HepG2 (cell line): Measurements from ENCODE around the gene ABHD6. TPM values are rescaled to one million over a fixed set of nuclear protein-coding genes. Genes with fewer than 3 reads are reported as not detected.

Experiments
- ARHGAP35 ChIP-seq: sonication (generic); formaldehyde crosslinking; IDR thresholded peaks from 2 replicates; pipeline ENCODE4 v1.9.0; 2022; ENCODE audit warnings: mild to moderate bottlenecking, inconsistent platforms, moderate library complexity, missing genetic modification reagents, borderline replicate concordance
- BRCA1 ChIP-seq: sonication (generic); formaldehyde crosslinking; IDR thresholded peaks from 2 replicates; pipeline ENCODE4 v1.4.0; 2020; ENCODE audit warnings: missing genetic modification reagents
- ERF ChIP-seq: IDR thresholded peaks from 2 replicates; pipeline ENCODE4 v1.6.1; 2018; ENCODE audit warnings: missing biosample characterization, missing genetic modification reagents
- FOXJ3 ChIP-seq: sonication (generic); formaldehyde crosslinking; IDR thresholded peaks from 2 replicates; pipeline ENCODE4 v1.4.0; 2020; ENCODE audit warnings: missing genetic modification reagents, mild to moderate bottlenecking, borderline replicate concordance
- MATR3 ChIP-seq: sonication (generic); formaldehyde crosslinking; IDR thresholded peaks from 2 replicates; pipeline ENCODE4 v1.4.0; 2020; ENCODE audit warnings: missing genetic modification reagents
- NCOA1 ChIP-seq: sonication (generic); formaldehyde crosslinking; IDR thresholded peaks from 2 replicates; pipeline ENCODE4 v1.9.0; 2021; ENCODE audit warnings: missing genetic modification reagents
- NFIC ChIP-seq: IDR thresholded peaks from 2 replicates; pipeline ENCODE4 v1.6.1; 2012; ENCODE audit warnings: mild to moderate bottlenecking, low read length, inconsistent platforms
- NR2C2 ChIP-seq: sonication (generic); formaldehyde crosslinking; IDR thresholded peaks from 2 replicates; pipeline ENCODE4 v1.4.0; 2020; ENCODE audit warnings: missing genetic modification reagents, mild to moderate bottlenecking, moderate library complexity, borderline replicate concordance
- NR2F2 ChIP-seq: IDR thresholded peaks from 2 replicates; pipeline ENCODE4 v1.6.1; 2012; ENCODE audit warnings: low read depth, inconsistent platforms, borderline replicate concordance
- SATB2 ChIP-seq: sonication (generic); formaldehyde crosslinking; IDR thresholded peaks from 2 replicates; pipeline ENCODE4 v1.5.0; 2020; ENCODE audit warnings: missing genetic modification reagents
- SIX4 ChIP-seq: sonication (generic); formaldehyde crosslinking; IDR thresholded peaks from 2 replicates; pipeline ENCODE4 v1.4.0; 2020; ENCODE audit warnings: missing genetic modification reagents
- SSRP1 ChIP-seq: IDR thresholded peaks from 2 replicates; pipeline ENCODE4 v1.6.1; 2016; ENCODE audit warnings: control low read depth
- TBX3 ChIP-seq: fragments of 450-650 bp; IDR thresholded peaks from 2 replicates; pipeline ENCODE4 v1.6.1; 2017; ENCODE audit warnings: antibody characterized with exemption, mild to moderate bottlenecking, inconsistent platforms, borderline replicate concordance
- TOPORS ChIP-seq: sonication (generic); formaldehyde crosslinking; IDR thresholded peaks from 2 replicates; pipeline ENCODE4 v1.8.0; 2023; ENCODE audit warnings: mild to moderate bottlenecking, missing genetic modification reagents
- ZBTB20 ChIP-seq: sonication (generic); formaldehyde crosslinking; IDR thresholded peaks from 2 replicates; pipeline ENCODE4 v1.8.1; 2023; ENCODE audit warnings: missing genetic modification reagents, low read depth, mild to moderate bottlenecking, borderline replicate concordance
- ZNF431 ChIP-seq: sonication (generic); formaldehyde crosslinking; IDR thresholded peaks from 2 replicates; pipeline ENCODE4 v1.9.0; 2022; ENCODE audit warnings: missing genetic modification reagents, low read depth, mild to moderate bottlenecking, borderline replicate concordance
- ZNF546 ChIP-seq: sonication (generic); formaldehyde crosslinking; conservative IDR thresholded peaks from 2 replicates; pipeline ENCODE4 v1.8.1; 2023; ENCODE audit warnings: mild to moderate bottlenecking, missing genetic modification reagents
- ZNF563 ChIP-seq: sonication (generic); formaldehyde crosslinking; IDR thresholded peaks from 2 replicates; pipeline ENCODE4 v1.8.0; 2022; ENCODE audit warnings: mild to moderate bottlenecking, moderate library complexity, missing genetic modification reagents
- ZNF652 ChIP-seq: IDR thresholded peaks from 2 replicates; pipeline ENCODE4 v1.6.1; 2016; ENCODE audit warnings: low read depth, borderline replicate concordance
- ZNF670 ChIP-seq: sonication (generic); formaldehyde crosslinking; IDR thresholded peaks from 2 replicates; pipeline ENCODE4 v1.8.0; 2022; ENCODE audit warnings: mild to moderate bottlenecking, missing genetic modification reagents, borderline replicate concordance
- ZNF761 ChIP-seq: sonication (generic); formaldehyde crosslinking; conservative IDR thresholded peaks from 2 replicates; pipeline ENCODE4 v1.4.0; 2020; ENCODE audit warnings: mild to moderate bottlenecking, missing genetic modification reagents
- polyA plus RNA-seq, 8 experiments: library from polyadenylated mRNA; depleted of rRNA in 3 of 8; stranded (reverse) in 7 of 8; unstranded in 1 of 8; fragments of >200 nt; fragmentation: Illumina TruSeq in 4 of 8; extraction: Trizol in 4 of 8; gene quantifications; 2 replicates each; pipeline versions ENCODE4 v1.2.1 to v1.2.3, GENCODE V29; 2011 to 2016; ENCODE audit warnings: low read depth in 4 of 8, missing spikeins in 1 of 8, mixed read lengths in 1 of 8; ENCODE audit not compliant: insufficient read depth in 1 of 8
- total RNA-seq, 5 experiments: library from RNA; depleted of rRNA; stranded (reverse); fragments of >200 nt; fragmentation: Illumina TruSeq; extraction: Trizol; gene quantifications; 2 replicates each; pipeline ENCODE4 v1.2.3, GENCODE V29; 2016; ENCODE audit warnings: low read depth in 1 of 5
- TF ChIP-seq, protein P1 (sequence below): fragments of 450-650 bp; IDR thresholded peaks from 2 replicates; pipeline ENCODE4 v1.6.1; 2017
- TF ChIP-seq, protein P2 (sequence below): sonication (generic); formaldehyde crosslinking; IDR thresholded peaks from 2 replicates; pipeline ENCODE4 v1.4.0; 2020; ENCODE audit warnings: missing genetic modification reagents, borderline replicate concordance

ABHD6 gene
- total and polyA plus RNA-seq, 2 of the 13 experiments (the other 11 are each of a cell fraction or from before 2014, with no cell fraction given), result 9.0 to 17.2 TPM

DNA sequence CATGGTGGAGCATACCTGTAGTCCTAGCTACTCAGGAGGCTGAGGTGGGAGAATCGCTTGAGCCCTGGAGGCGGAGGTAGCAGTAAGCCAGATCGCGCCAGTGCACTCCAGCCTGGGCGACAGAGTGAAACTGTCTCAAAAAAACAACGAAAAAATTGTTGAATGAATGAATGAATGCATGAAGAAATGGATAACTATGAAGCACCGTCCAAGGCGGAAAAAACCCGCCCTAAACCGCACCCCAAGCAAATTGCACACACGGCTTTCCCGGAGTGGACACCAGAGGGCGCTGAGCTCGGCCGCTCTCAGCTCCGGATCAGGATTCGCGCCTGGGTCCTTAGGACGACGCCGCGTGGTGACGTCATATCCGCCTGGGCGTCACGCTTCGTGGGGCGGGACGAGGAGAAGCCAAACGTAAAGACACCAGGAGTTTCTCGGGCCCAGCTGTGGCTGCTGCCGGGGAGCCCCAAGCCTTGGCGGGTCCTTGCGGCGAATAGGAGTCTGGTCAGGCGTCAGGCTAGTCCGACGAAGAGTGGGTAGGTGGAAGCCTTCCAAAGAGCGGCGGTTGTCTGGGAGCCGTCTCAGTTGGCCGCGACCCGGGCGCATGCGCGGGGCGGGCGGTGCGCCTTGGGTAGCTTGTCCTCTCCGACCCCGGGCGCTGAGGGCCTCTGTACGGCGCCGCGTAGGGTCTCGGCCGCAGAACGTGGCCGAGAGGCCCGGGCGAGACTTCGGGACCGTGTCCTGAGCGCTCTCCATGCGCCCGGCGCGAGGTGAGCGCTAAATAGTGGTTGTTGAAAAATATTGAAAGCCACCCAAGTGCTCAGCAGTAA lies 68.5 kb downstream of the ABHD6 start, which contains the start of the genes HTD2 and RPP14 (continued):
- TF ChIP-seq ZNF563, result peak; percentile 66
- peak; percentile 19; the same call in 1 of the 2 replicates for TF ChIP-seq NR2F2
- TF ChIP-seq TBX3, result no peak
- peak; percentile 44; the same call in 1 of the 2 replicates for TF ChIP-seq TOPORS (CRISPR knock-in tag)
- TF ChIP-seq SATB2 (CRISPR knock-in tag), result no peak
- peak; percentile 95 for TF ChIP-seq ZBTB20
- TF ChIP-seq, protein P1, sequence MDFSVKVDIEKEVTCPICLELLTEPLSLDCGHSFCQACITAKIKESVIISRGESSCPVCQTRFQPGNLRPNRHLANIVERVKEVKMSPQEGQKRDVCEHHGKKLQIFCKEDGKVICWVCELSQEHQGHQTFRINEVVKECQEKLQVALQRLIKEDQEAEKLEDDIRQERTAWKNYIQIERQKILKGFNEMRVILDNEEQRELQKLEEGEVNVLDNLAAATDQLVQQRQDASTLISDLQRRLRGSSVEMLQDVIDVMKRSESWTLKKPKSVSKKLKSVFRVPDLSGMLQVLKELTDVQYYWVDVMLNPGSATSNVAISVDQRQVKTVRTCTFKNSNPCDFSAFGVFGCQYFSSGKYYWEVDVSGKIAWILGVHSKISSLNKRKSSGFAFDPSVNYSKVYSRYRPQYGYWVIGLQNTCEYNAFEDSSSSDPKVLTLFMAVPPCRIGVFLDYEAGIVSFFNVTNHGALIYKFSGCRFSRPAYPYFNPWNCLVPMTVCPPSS, result no peak
- TF ChIP-seq, protein P2, sequence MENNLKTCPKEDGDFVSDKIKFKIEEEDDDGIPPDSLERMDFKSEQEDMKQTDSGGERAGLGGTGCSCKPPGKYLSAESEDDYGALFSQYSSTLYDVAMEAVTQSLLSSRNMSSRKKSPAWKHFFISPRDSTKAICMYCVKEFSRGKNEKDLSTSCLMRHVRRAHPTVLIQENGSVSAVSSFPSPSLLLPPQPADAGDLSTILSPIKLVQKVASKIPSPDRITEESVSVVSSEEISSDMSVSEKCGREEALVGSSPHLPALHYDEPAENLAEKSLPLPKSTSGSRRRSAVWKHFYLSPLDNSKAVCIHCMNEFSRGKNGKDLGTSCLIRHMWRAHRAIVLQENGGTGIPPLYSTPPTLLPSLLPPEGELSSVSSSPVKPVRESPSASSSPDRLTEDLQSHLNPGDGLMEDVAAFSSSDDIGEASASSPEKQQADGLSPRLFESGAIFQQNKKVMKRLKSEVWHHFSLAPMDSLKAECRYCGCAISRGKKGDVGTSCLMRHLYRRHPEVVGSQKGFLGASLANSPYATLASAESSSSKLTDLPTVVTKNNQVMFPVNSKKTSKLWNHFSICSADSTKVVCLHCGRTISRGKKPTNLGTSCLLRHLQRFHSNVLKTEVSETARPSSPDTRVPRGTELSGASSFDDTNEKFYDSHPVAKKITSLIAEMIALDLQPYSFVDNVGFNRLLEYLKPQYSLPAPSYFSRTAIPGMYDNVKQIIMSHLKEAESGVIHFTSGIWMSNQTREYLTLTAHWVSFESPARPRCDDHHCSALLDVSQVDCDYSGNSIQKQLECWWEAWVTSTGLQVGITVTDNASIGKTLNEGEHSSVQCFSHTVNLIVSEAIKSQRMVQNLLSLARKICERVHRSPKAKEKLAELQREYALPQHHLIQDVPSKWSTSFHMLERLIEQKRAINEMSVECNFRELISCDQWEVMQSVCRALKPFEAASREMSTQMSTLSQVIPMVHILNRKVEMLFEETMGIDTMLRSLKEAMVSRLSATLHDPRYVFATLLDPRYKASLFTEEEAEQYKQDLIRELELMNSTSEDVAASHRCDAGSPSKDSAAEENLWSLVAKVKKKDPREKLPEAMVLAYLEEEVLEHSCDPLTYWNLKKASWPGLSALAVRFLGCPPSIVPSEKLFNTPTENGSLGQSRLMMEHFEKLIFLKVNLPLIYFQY (CRISPR knock-in tag), result peak; percentile 44; the same call in 1 of the 2 replicates
- no peak for TF ChIP-seq SIX4
- no peak for TF ChIP-seq NFIC
- 0 out of 2 replicates have a peak, but pooled peaks have one; percentile 21 for TF ChIP-seq BRCA1 (CRISPR knock-in tag)
- no peak for TF ChIP-seq MATR3 (CRISPR knock-in tag)
- peak; percentile 24; the same call in 1 of the 2 replicates for TF ChIP-seq ZNF670 (CRISPR knock-in tag)
- TF ChIP-seq ZNF652 (CRISPR knock-in tag), result peak; percentile 34; the same call in 1 of the 2 replicates
- TF ChIP-seq SSRP1 (CRISPR knock-in tag), result peak; percentile 67
- peak; percentile 96 for TF ChIP-seq NCOA1 (CRISPR knock-in tag)
- TF ChIP-seq FOXJ3 (CRISPR knock-in tag), result no peak
- TF ChIP-seq ZNF431 (CRISPR knock-in tag), result no peak
- peak; percentile 71; the same call in 1 of the 2 replicates for TF ChIP-seq NR2C2
- TF ChIP-seq ZNF761 (CRISPR knock-in tag), result no peak; the same call in 1 of the 2 replicates
- peak; percentile 92 for TF ChIP-seq ARHGAP35 (CRISPR knock-in tag)
- no peak for TF ChIP-seq ZNF546 (CRISPR knock-in tag)
- TF ChIP-seq ERF, result peak; percentile 89
